Measurements from ENCODE around the gene TANGO6.
"Not testable (repeated sequence)": the region's sequence is repeated elsewhere in the genome, so short reads cannot be mapped to it uniquely, and the experiment has no call there.

Gene TANGO6

DNA sequence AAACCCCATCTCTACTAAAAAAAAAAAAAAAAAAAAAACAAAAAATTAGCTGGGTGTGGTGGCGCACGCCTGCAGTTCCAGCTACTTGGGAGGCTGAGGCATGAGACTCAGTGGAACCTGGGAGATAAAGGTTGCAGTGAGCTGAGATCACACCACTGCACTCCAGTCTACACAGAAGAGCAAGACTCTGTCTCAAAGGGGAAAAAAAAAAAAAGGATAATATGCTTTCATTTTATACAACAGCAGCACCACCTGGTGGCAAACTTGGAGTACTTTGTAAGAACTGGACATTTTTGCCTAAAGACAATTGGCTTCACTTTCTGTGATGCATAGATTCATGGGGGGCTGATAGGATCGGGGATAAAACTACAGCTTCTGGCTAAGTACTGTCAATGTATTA, 280.6 kb downstream of the TANGO6 start:
- H3K4me1 ChIP-seq: no peaks in the 10 kb centered on the region
- H3K4me3 ChIP-seq (ENCODE audit: low read depth, low read length): no peak overlapping the region
- H3K36me3 ChIP-seq: peaks cover 23% of the 10 kb centered on the region
- peak; percentile 79 for DNase-seq
- no peaks in the 10 kb centered on the region for H3K27me3 ChIP-seq
- TF ChIP-seq, protein P1, sequence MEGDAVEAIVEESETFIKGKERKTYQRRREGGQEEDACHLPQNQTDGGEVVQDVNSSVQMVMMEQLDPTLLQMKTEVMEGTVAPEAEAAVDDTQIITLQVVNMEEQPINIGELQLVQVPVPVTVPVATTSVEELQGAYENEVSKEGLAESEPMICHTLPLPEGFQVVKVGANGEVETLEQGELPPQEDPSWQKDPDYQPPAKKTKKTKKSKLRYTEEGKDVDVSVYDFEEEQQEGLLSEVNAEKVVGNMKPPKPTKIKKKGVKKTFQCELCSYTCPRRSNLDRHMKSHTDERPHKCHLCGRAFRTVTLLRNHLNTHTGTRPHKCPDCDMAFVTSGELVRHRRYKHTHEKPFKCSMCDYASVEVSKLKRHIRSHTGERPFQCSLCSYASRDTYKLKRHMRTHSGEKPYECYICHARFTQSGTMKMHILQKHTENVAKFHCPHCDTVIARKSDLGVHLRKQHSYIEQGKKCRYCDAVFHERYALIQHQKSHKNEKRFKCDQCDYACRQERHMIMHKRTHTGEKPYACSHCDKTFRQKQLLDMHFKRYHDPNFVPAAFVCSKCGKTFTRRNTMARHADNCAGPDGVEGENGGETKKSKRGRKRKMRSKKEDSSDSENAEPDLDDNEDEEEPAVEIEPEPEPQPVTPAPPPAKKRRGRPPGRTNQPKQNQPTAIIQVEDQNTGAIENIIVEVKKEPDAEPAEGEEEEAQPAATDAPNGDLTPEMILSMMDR (IDR thresholded peaks at IDR 0.05; ENCODE audit: low read depth, low read length): peak; percentile 76
- no peaks in the 10 kb centered on the region for H3K9me3 ChIP-seq

DNA sequence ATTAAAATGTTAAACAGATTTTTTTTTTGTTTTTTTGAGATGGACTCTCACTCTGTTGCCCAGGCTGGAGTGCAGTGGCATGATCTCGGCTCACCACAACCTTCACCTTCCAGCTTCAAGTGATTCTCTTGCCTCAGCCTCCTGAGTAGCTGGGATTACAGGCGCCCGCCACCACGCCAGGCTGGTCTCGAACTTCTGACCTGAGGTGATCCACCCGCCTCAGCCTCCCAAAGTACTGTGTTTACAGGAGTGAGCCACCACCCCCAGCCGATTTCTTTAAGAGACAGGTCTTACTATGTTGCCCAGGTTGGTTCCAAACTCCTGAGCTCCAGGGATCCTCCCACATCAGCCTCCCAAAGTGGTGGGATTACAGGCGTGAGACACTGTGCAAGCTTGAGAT, 281.1 kb downstream of the TANGO6 start:
- H3K9me3 ChIP-seq; H3K4me3 ChIP-seq (ENCODE audit: low read depth, low read length); DNase-seq; H3K27me3 ChIP-seq; H3K4me1 ChIP-seq: not testable (repeated sequence)
- peaks cover 18% of the 10 kb centered on the region for H3K36me3 ChIP-seq

DNA sequence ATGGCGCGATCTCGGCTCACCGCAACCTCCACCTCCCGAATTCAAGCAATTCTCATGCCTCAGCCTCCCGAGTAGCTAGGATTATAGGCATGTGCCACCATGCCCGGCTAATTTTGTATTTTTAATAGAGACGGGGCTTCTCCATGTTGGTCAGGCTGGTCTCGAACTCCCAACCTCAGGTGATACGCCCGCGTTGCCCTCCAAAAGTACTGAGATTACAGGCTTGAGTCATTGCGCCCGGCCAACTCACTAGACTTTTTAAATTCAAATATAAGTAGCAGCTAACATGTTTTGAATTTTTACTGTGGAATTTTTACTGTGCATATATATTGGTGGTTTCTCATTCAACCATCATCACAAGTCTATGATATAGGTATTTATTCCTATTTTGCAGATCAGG, 281.6 kb downstream of the TANGO6 start:
- not testable (repeated sequence) for DNase-seq; H3K4me3 ChIP-seq (ENCODE audit: low read depth, low read length); H3K4me1 ChIP-seq; H3K9me3 ChIP-seq; H3K27me3 ChIP-seq
- peaks cover 13% of the 10 kb centered on the region for H3K36me3 ChIP-seq

DNA sequence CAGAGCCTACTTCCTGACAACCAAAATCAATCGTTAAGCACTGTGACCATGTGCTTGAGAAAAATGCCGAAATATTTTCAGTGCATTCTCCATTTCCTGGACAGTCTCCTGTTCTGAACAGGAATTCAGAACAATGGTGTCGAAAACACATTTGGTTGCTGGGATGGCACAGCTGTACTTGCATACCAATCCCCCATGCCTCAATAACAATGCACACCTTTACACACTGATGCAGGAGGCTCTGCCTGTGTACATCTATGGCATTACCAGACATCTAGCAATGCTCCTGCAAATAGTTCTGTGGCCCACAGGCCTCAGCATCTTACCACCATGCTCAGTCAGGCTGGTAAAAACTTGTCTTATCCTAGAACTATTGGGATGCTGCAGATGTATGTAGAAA, 282.9 kb downstream of the TANGO6 start:
- no peak for DNase-seq
- Histone ChIP-seq H3K9me3 (no peaks in the 10 kb centered on the region), H3K36me3 (peaks cover 4% of the 10 kb centered on the region)

DNA sequence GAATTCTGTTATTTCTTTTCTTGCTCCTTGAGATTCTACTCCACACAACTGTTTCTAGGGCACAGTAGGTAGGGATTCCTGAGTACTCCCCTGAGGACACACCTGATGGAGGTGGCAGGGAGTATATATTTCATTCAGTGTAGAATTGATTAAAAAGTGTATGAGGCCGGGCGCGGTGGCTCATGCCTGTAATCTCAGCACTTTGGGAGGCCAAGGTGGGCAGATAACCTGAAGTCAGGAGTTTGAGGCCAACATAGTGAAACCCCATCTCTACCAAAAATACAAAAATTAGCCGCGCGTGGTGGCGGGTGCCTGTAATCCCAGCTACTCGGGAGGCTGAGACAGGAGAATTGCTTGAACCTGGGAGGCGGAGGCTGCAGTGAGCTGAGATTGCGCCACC, 283.5 kb downstream of the TANGO6 start:
- DNase-seq; H3K4me1 ChIP-seq; H3K36me3 ChIP-seq; H3K27me3 ChIP-seq; H3K9me3 ChIP-seq; H3K4me3 ChIP-seq (ENCODE audit: low read depth, low read length): not testable (repeated sequence)

More for the DNA sequence above, 282.9 kb downstream of the TANGO6 start:
- no peaks in the 10 kb centered on the region for H3K4me1 ChIP-seq
- TF ChIP-seq, protein P1 (IDR thresholded peaks at IDR 0.05; ENCODE audit: low read depth, low read length): no peak
- H3K4me3 ChIP-seq (ENCODE audit: low read depth, low read length): no peak overlapping the region
- no peaks in the 10 kb centered on the region for H3K27me3 ChIP-seq

DNA sequence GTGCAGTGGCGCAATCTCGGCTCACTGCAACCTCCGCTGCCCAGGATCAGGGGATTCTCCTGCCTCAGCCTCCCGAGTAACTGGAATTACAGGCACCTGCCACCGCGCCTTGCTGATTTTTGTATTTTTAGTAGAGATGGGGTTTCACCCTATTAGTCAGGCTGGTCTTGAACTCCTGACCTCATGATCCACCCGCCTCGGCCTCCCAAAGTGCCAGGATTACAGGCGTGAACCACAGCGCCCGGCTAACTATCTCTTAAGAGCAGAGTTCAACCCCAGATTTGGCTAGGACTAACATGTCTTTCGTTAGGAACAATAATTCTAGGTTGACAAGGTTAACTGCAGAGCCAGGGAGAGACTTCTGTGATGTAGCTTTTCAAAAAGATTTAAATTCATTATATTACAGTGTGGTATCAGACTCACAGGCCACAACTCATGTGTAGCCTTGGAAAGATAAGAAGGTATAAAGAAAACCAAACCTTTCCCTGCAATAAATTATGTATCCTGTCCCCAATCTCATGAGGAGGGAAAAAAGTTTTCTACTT, 284.7 kb downstream of the TANGO6 start:
- Histone ChIP-seq H3K27me3 (no peaks in the 10 kb centered on the region), H3K36me3 (peaks cover 4% of the 10 kb centered on the region), H3K4me3 (ENCODE audit: low read depth, low read length) (no peak overlapping the region), H3K4me1 (no peaks in the 10 kb centered on the region), H3K9me3 (no peaks in the 10 kb centered on the region)
- TF ChIP-seq, protein P1 (IDR thresholded peaks at IDR 0.05; ENCODE audit: low read depth, low read length): no peak
- no peak for DNase-seq

DNA sequence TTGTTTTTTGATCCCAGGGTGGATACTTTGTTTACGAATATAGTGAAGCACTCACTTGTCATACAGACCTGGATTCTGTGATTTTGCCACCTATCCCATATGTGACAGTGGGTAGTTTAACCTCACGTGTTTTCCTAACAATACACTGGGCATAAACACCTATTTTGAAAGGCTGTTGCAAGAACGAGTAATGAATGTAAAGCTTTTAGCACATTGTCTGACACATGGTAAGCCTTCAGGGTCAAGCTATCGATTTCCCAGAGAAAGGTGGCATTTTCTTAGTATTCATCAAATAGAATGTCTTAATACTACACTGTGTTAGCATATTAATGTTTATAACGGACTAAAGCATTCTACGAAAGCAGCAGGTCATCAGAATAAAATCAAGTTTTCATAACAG, 287.1 kb downstream of the TANGO6 start:
- Histone ChIP-seq H3K27me3 (no peaks in the 10 kb centered on the region), H3K4me1 (no peaks in the 10 kb centered on the region; the same call in 1 of the 2 replicates), H3K4me3 (ENCODE audit: low read depth, low read length) (no peak overlapping the region), H3K36me3 (peaks cover 16% of the 10 kb centered on the region), H3K9me3 (no peaks in the 10 kb centered on the region)
- no peak for DNase-seq
- TF ChIP-seq, protein P1 (IDR thresholded peaks at IDR 0.05; ENCODE audit: low read depth, low read length): no peak

Measured in BE2C (cell line).